ENCODE results near the gene TPSD1.
"Not testable (repeated sequence)": the region's sequence is repeated elsewhere in the genome, so short reads cannot be mapped to it uniquely, and the experiment has no call there.

Gene TPSD1

GRCh38 chr16:1223355-1224214 is 32.3 kb upstream of the TPSD1 start:
- H3K27me3 ChIP-seq (ENCODE audit: insufficient read depth, low read depth, severe bottlenecking) = no peaks in the 10 kb centered on the region
- H3K27ac ChIP-seq = no peak overlapping the region
- H3K9me3 ChIP-seq (ENCODE audit: severe bottlenecking) = no peaks in the 10 kb centered on the region
- peaks cover 41% of the 10 kb centered on the region for H3K36me3 ChIP-seq
- DNase-seq = no peak
- no peak overlapping the region for H3K4me3 ChIP-seq (ENCODE audit: low read depth, low read length)
- no peak for TF ChIP-seq CTCF (IDR thresholded peaks at IDR 0.05; ENCODE audit: low read depth, low read length)

GRCh38 chr16:1224558-1224957 is 31.3 kb upstream of the TPSD1 start:
- no peak for DNase-seq
- Histone ChIP-seq H3K4me3 (ENCODE audit: low read depth, low read length) (no peak overlapping the region), H3K36me3 (peaks cover 33% of the 10 kb centered on the region), H3K27ac (no peak overlapping the region), H3K9me3 (ENCODE audit: severe bottlenecking) (no peaks in the 10 kb centered on the region), H3K27me3 (ENCODE audit: insufficient read depth, low read depth, severe bottlenecking) (no peaks in the 10 kb centered on the region)
- TF ChIP-seq CTCF (IDR thresholded peaks at IDR 0.05; ENCODE audit: low read depth, low read length) = no peak

- Histone ChIP-seq H3K27ac (no peak within 1 kb of the TSS), H3K27me3 (ENCODE audit: insufficient read depth, low read depth, severe bottlenecking) (no peaks in the 10 kb centered on the region)
- no peak for TF ChIP-seq CTCF (IDR thresholded peaks at IDR 0.05; ENCODE audit: low read depth, low read length)
These were observed 30.8 kb upstream of the TPSD1 start, which contains the start of gene TPSG1 for GRCh38 chr16:1225051-1225451. Gene TPSG1 (minus strand): TSS chr16:1225268. CDS start chr16:1225252, 16 bp downstream.

GRCh38 chr16:1225728-1226311 is 30.0 kb upstream of the TPSD1 start:
- not testable (repeated sequence) for H3K27me3 ChIP-seq (ENCODE audit: insufficient read depth, low read depth, severe bottlenecking); H3K4me3 ChIP-seq (ENCODE audit: low read depth, low read length); H3K27ac ChIP-seq

More at GRCh38 chr16:1225051-1225451, 30.8 kb upstream of the TPSD1 start, which contains the start of gene TPSG1:
- Histone ChIP-seq H3K9me3 (ENCODE audit: severe bottlenecking) (no peaks in the 10 kb centered on the region), H3K36me3 (peaks cover 28% of the 10 kb centered on the region), H3K4me3 (ENCODE audit: low read depth, low read length) (no peak within 1 kb of the TSS)
- DNase-seq = no peak

GRCh38 chr16:1226692-1227091 is 29.2 kb upstream of the TPSD1 start:
- H3K36me3 ChIP-seq = peaks cover 12% of the 10 kb centered on the region
- not testable (repeated sequence) for H3K4me3 ChIP-seq (ENCODE audit: low read depth, low read length); H3K27me3 ChIP-seq (ENCODE audit: insufficient read depth, low read depth, severe bottlenecking); H3K27ac ChIP-seq; H3K9me3 ChIP-seq (ENCODE audit: severe bottlenecking)
- DNase-seq = peak; percentile 48

More at GRCh38 chr16:1225728-1226311, 30.0 kb upstream of the TPSD1 start:
- H3K9me3 ChIP-seq (ENCODE audit: severe bottlenecking); DNase-seq: not testable (repeated sequence)
- peaks cover 21% of the 10 kb centered on the region for H3K36me3 ChIP-seq

GRCh38 chr16:1228227-1228626 is 27.6 kb upstream of the TPSD1 start:
- H3K36me3 ChIP-seq; H3K9me3 ChIP-seq (ENCODE audit: severe bottlenecking); H3K27ac ChIP-seq; H3K4me3 ChIP-seq (ENCODE audit: low read depth, low read length); H3K27me3 ChIP-seq (ENCODE audit: insufficient read depth, low read depth, severe bottlenecking): not testable (repeated sequence)
- DNase-seq = peak; percentile 59

GRCh38 chr16:1229476-1229875 is 26.4 kb upstream of the TPSD1 start:
- not testable (repeated sequence) for DNase-seq; H3K4me3 ChIP-seq (ENCODE audit: low read depth, low read length); H3K27me3 ChIP-seq (ENCODE audit: insufficient read depth, low read depth, severe bottlenecking); H3K9me3 ChIP-seq (ENCODE audit: severe bottlenecking); H3K36me3 ChIP-seq; H3K27ac ChIP-seq

- not testable (repeated sequence) for H3K27ac ChIP-seq; H3K9me3 ChIP-seq (ENCODE audit: severe bottlenecking); H3K4me3 ChIP-seq (ENCODE audit: low read depth, low read length); DNase-seq; H3K36me3 ChIP-seq; H3K27me3 ChIP-seq (ENCODE audit: insufficient read depth, low read depth, severe bottlenecking)
These were observed 25.8 kb upstream of the TPSD1 start, which contains the start of gene TPSB2 for GRCh38 chr16:1230084-1230470. Gene TPSB2 (minus strand): TSS chr16:1230184. CDS start chr16:1229951, 233 bp downstream.

GRCh38 chr16:1230471-1231212 is 25.2 kb upstream of the TPSD1 start:
- DNase-seq = peak; percentile 3
- not testable (repeated sequence) for H3K4me3 ChIP-seq (ENCODE audit: low read depth, low read length); H3K9me3 ChIP-seq (ENCODE audit: severe bottlenecking); H3K27me3 ChIP-seq (ENCODE audit: insufficient read depth, low read depth, severe bottlenecking); H3K27ac ChIP-seq; H3K36me3 ChIP-seq

- not testable (repeated sequence) for H3K27ac ChIP-seq; H3K9me3 ChIP-seq (ENCODE audit: severe bottlenecking); H3K36me3 ChIP-seq; H3K4me3 ChIP-seq (ENCODE audit: low read depth, low read length); H3K27me3 ChIP-seq (ENCODE audit: insufficient read depth, low read depth, severe bottlenecking)
- peak; percentile 6 for DNase-seq
These were observed 24.6 kb upstream of the TPSD1 start for GRCh38 chr16:1231301-1231700.
